K562 (cell line): ENCODE measurements around the gene PLEKHA5. TPM values are rescaled to one million over a fixed set of nuclear protein-coding genes. Genes with fewer than 3 reads are reported as not detected.
A peak's percentile ranks its signal among the peaks of the same experiment; 100 is the strongest.

Source experiments
- ATAC-seq: fragments of 200-7000 bp; cut with Tn5 transposase; 3 replicates; pipeline ENCODE4 v1.9.1; 2020; ENCODE audit warnings: moderate library complexity
- BruUV-seq: library from RNA; stranded (reverse); fragments of 400-500 nt; replicated peaks from 2 replicates; lab custom pipeline; 2021; lab: Mats Ljungman, UMichigan
- CTCF ChIA-PET: fragments of 300-600 bp; formaldehyde crosslinking; extraction: SDS; loops from one replicate; lab custom pipeline; 2021; ENCODE audit warnings: low intra/inter-chr PET ratio; lab: Yijun Ruan, JAX
- POLR2A ChIA-PET: fragments of 300-600, 350-650 bp; sonication (Branson Sonifier 250); formaldehyde crosslinking; extraction: SDS; loops from one replicate; lab custom pipeline; 2021; ENCODE audit warnings: antibody characterized with exemption, inconsistent platforms; lab: Yijun Ruan, JAX
- DNase-seq, 4 experiments: peaks; one replicate each; pipeline versions ENCODE4 v3.0.0 to v3.0.0-alpha.2; 2011 to 2018; ENCODE audit warnings: low spot score in 3 of 4, mixed read lengths in 3 of 4; ENCODE audit errors: extremely low read depth in 1 of 4
- FAIRE-seq: peaks from 2 replicates; lab custom pipeline; 2011; peaks lifted over from hg19 to GRCh38; lab: Jason Lieb, UNC
- H2AFZ ChIP-seq: 2 replicates; pipeline ENCODE4 v1.6.0; 2011; ENCODE audit warnings: low read depth, low read length, control low read depth, inconsistent platforms
- H3K27ac ChIP-seq: fragments of 200-600 bp; 3 replicates; pipeline ENCODE4 v1.8.0; 2011; ENCODE audit warnings: low read depth, mild to moderate bottlenecking, control low read depth, inconsistent platforms, low read length, moderate library complexity, mixed read lengths; ENCODE audit errors: extremely low read depth
- H3K27me3 ChIP-seq, 2 experiments: fragments of 300-600 bp in 1 of 2; 2 replicates in 1 of 2; 3 replicates in 1 of 2; pipeline versions ENCODE4 v1.6.0 to v1.8.0; 2011; ENCODE audit warnings: inconsistent platforms in 2 of 2, low read length in 2 of 2, mild to moderate bottlenecking in 1 of 2, mixed read lengths in 1 of 2, moderate library complexity in 1 of 2; ENCODE audit not compliant: control insufficient read depth in 2 of 2, insufficient read depth in 2 of 2
- H3K36me3 ChIP-seq: fragments of 300-600 bp; 3 replicates; pipeline ENCODE4 v1.8.0; 2011; ENCODE audit warnings: mild to moderate bottlenecking, low read length, inconsistent platforms; ENCODE audit not compliant: control insufficient read depth, insufficient read depth
- H3K4me1 ChIP-seq, 2 experiments: fragments of 200-600 bp in 1 of 2; replicated peaks in 1 of 2; 2 replicates in 1 of 2; 3 replicates in 1 of 2; pipeline versions ENCODE4 v1.5.1 to v1.8.0; 2011; ENCODE audit warnings: inconsistent platforms in 2 of 2, low read length in 2 of 2, mild to moderate bottlenecking in 1 of 2, mixed read lengths in 1 of 2, moderate library complexity in 1 of 2; ENCODE audit not compliant: control insufficient read depth in 2 of 2, insufficient read depth in 2 of 2
- H3K4me2 ChIP-seq: 2 replicates; pipeline ENCODE4 v1.6.1; 2011; ENCODE audit warnings: low read length, control low read depth, inconsistent platforms, mixed read lengths; ENCODE audit not compliant: insufficient read depth
- H3K4me3 ChIP-seq: fragments of 200-600 bp; sonication (generic), shearing (Covaris generic); 2 replicates; pipeline ENCODE4 v1.5.1; 2016; ENCODE audit warnings: control low read depth, inconsistent platforms
- H3K79me2 ChIP-seq: fragments of 200-600 bp; 3 replicates; pipeline ENCODE4 v1.8.0; 2011; ENCODE audit warnings: low read length, inconsistent platforms; ENCODE audit not compliant: control insufficient read depth, insufficient read depth
- H3K9ac ChIP-seq, 2 experiments: 2 replicates each; pipeline versions ENCODE4 v1.6.0 to v1.6.1; 2011; ENCODE audit warnings: low read depth in 2 of 2, low read length in 2 of 2, control low read depth in 1 of 2, inconsistent platforms in 1 of 2, mild to moderate bottlenecking in 1 of 2, mixed read lengths in 1 of 2; ENCODE audit not compliant: insufficient read depth in 1 of 2
- H3K9me1 ChIP-seq: one replicate; pipeline ENCODE4 v1.6.0; 2011; ENCODE audit warnings: inconsistent platforms, mild to moderate bottlenecking, low read length, moderate library complexity; ENCODE audit not compliant: control insufficient read depth, insufficient read depth
- H3K9me3 ChIP-seq: replicated peaks from 2 replicates; pipeline ENCODE4 v1.5.1; 2011; ENCODE audit warnings: low read depth, low read length, inconsistent platforms; ENCODE audit not compliant: control insufficient read depth, insufficient read depth
- H4K20me1 ChIP-seq: replicated peaks from 2 replicates; pipeline ENCODE4 v1.6.1; 2011; ENCODE audit warnings: low read length, inconsistent platforms, mixed read lengths; ENCODE audit not compliant: control insufficient read depth, insufficient read depth
- CBX3 ChIP-seq, 2 experiments: IDR thresholded peaks; 1 replicate in 1 of 2; 2 replicates in 1 of 2; pipeline ENCODE4 v1.6.1; 2012; ENCODE audit warnings: inconsistent platforms in 2 of 2, low read length in 2 of 2, borderline replicate concordance in 1 of 2, control low read depth in 1 of 2
- HCFC1 ChIP-seq: IDR thresholded peaks from 2 replicates; pipeline ENCODE4 v1.6.1; 2012; ENCODE audit warnings: low read depth, low read length, improper control_type of control experiment
- KAT8 ChIP-seq: fragments of 450-650 bp; IDR thresholded peaks from 2 replicates; pipeline ENCODE4 v1.6.1; 2016; ENCODE audit warnings: low read depth, mild to moderate bottlenecking
- RBM25 ChIP-seq: fragments of 200-400 bp; formaldehyde crosslinking; IDR thresholded peaks from 2 replicates; pipeline ENCODE4 v1.6.1; 2018; ENCODE audit warnings: low read length, low read depth, moderate library complexity; ENCODE audit not compliant: severe bottlenecking
- SOX6 ChIP-seq: fragments of 450-650 bp; IDR thresholded peaks from 2 replicates; pipeline ENCODE4 v1.6.1; 2014; ENCODE audit warnings: mild to moderate bottlenecking
- ZNF384 ChIP-seq: IDR thresholded peaks from 2 replicates; pipeline ENCODE4 v1.6.1; 2012; ENCODE audit warnings: low read depth, low read length, improper control_type of control experiment
- WGBS: fragments of 100-300 bp; shearing (Covaris generic); methylation state at CpG from one replicate; pipeline ENCODE4 v1.1.6; 2016; ENCODE audit warnings: low coverage, mixed read lengths; ENCODE audit not compliant: insufficient coverage; ENCODE audit errors: missing lambda C conversion rate; 5-methylcytosine and 5-hydroxymethylcytosine counted together
- in situ Hi-C: fragments of 300-500 bp; cut with MboI; formaldehyde crosslinking; loops from 4 replicates; pipeline ENCODE4 v1.15.0; 2018; ENCODE audit warnings: inconsistent platforms, mixed read lengths
- intact Hi-C: fragments of 100-400 bp; cut with micrococcal nuclease; formaldehyde crosslinking; loops from 2 replicates; pipeline ENCODE4 v1.14.2; 2022
- polyA plus RNA-seq, 8 experiments: library from polyadenylated mRNA; depleted of rRNA in 4 of 8; stranded (reverse) in 5 of 8; unstranded in 3 of 8; fragments of >200 nt; fragmentation: Nextera tagmentation in 2 of 8; fragmentation: Illumina TruSeq in 1 of 8; extraction: Ambion mirVana in 2 of 8; extraction: Trizol in 1 of 8; gene quantifications; 2 replicates each; pipeline versions ENCODE4 v1.2.1 to v1.2.3, GENCODE V29; 2011 to 2014; ENCODE audit warnings: inconsistent platforms in 1 of 8, missing spikeins in 1 of 8
- total RNA-seq, 7 experiments: library from RNA; depleted of rRNA in 6 of 7; stranded (reverse); fragments of >200 nt in 6 of 7; fragmentation: Illumina TruSeq in 2 of 7; extraction: Trizol in 2 of 7; gene quantifications; 2 replicates each; pipeline versions ENCODE4 v1.2.1 to v1.2.3, GENCODE V29; 2011 to 2021; ENCODE audit warnings: low replicate concordance in 1 of 7

Gene PLEKHA5
- total and polyA plus RNA-seq, 9 of the 15 experiments (the other 6 are each of a cell fraction or from before 2014, with no cell fraction given) = 7.2 to 26.2 (median 17.4) TPM

- Histone ChIP-seq H3K36me3 (no peaks in the 10 kb centered on the region; the same call in 2 of the 3 replicates), H3K27me3 (no peaks in the 10 kb centered on the region), H3K27ac (no peak overlapping the region)
- ATAC-seq = no peak
- TF ChIP-seq ZNF384 = peak; percentile 66
- TF ChIP-seq HCFC1 = no peak
- TF ChIP-seq CBX3 (IDR thresholded peaks at IDR 0.05; ENCODE audit: borderline replicate concordance in 1 of 2, low read length in 2 of 2) = peak in 1 of 2 experiments; percentile 36; a peak in 1 of 3 replicates
- TF ChIP-seq, all 486 proteins: peak for 2
- H3K9me1 ChIP-seq = no peaks in the 10 kb centered on the region
- FAIRE-seq (no peak), DNase-seq (no peak)
- no peak overlapping the region for H3K9ac ChIP-seq
- 0 out of 2 replicates have a peak, but pooled peaks cover 3% of the 10 kb centered on the region for H3K9me3 ChIP-seq
- intact Hi-C loops = no loop called here
- H4K20me1 ChIP-seq = no peaks in the 10 kb centered on the region
- no peak overlapping the region for H3K4me3 ChIP-seq
- ChIA-PET POLR2A (interaction anchor here (0.7 kb wide), 1 partner anchor 82 kb away, joined by 3 read pairs; no protein-coding TSS in a partner anchor), CTCF (no interaction called here)
- H2AFZ ChIP-seq = no peak overlapping the region
- H3K4me1 ChIP-seq = peaks cover 3 to 8% of the 10 kb centered on the region in 2 experiments; a peak in 3 of 5 replicates
- H3K4me2 ChIP-seq = no peak overlapping the region
- no TSS peak for BruUV-seq
- in situ Hi-C loops = no loop called here
- H3K79me2 ChIP-seq = peaks cover 21% of the 10 kb centered on the region
Measured at GRCh38 chr12:19127270-19127669, 2.3 kb upstream of the PLEKHA5 start.

GRCh38 chr12:19128485-19128884, 1.0 kb upstream of the PLEKHA5 start:
- 71% methylated on average over 2 of the region's 2 CpGs for WGBS
- H3K36me3 ChIP-seq = peaks cover under 1% of the 10 kb centered on the region; the same call in 2 of the 3 replicates
- H3K27me3 ChIP-seq = no peaks in the 10 kb centered on the region
- no peak for ATAC-seq
- no TSS peak for BruUV-seq
- peaks cover 0 to 8% of the 10 kb centered on the region in 2 experiments; a peak in 4 of 5 replicates for H3K4me1 ChIP-seq
- H3K4me2 ChIP-seq = no peak overlapping the region
- TF ChIP-seq RBM25 (peak; percentile 51), SOX6 (no peak), KAT8 (no peak)
- peaks cover 33% of the 10 kb centered on the region for H3K79me2 ChIP-seq
- CTCF ChIA-PET = no interaction called here
- in situ Hi-C loops = no loop called here
- H4K20me1 ChIP-seq = no peaks in the 10 kb centered on the region
- no peak for FAIRE-seq
- POLR2A ChIA-PET = no interaction called here
- H2AFZ ChIP-seq = 0 out of 2 replicates have a peak overlapping the region, but pooled peaks have one; percentile 92
- no peak overlapping the region for H3K9ac ChIP-seq
- 0 out of 2 replicates have a peak, but pooled peaks cover 3% of the 10 kb centered on the region for H3K9me3 ChIP-seq
- intact Hi-C loops = no loop called here
- no peak for DNase-seq
- no peaks in the 10 kb centered on the region for H3K9me1 ChIP-seq
- H3K27ac ChIP-seq = no peak overlapping the region
- no peak overlapping the region for H3K4me3 ChIP-seq
